NCI-H2196 (cell line): ENCODE measurements around the gene CSF1.
"Not testable (repeated sequence)": the region's sequence is repeated elsewhere in the genome, so short reads cannot be mapped to it uniquely, and the experiment has no call there.

ENCODE experiments used
- DNase-seq: peaks from one replicate; lab custom pipeline; 2025; ENCODE audit not compliant: unreplicated experiment; lab: John Stamatoyannopoulos, UW

Gene CSF1

DNA sequence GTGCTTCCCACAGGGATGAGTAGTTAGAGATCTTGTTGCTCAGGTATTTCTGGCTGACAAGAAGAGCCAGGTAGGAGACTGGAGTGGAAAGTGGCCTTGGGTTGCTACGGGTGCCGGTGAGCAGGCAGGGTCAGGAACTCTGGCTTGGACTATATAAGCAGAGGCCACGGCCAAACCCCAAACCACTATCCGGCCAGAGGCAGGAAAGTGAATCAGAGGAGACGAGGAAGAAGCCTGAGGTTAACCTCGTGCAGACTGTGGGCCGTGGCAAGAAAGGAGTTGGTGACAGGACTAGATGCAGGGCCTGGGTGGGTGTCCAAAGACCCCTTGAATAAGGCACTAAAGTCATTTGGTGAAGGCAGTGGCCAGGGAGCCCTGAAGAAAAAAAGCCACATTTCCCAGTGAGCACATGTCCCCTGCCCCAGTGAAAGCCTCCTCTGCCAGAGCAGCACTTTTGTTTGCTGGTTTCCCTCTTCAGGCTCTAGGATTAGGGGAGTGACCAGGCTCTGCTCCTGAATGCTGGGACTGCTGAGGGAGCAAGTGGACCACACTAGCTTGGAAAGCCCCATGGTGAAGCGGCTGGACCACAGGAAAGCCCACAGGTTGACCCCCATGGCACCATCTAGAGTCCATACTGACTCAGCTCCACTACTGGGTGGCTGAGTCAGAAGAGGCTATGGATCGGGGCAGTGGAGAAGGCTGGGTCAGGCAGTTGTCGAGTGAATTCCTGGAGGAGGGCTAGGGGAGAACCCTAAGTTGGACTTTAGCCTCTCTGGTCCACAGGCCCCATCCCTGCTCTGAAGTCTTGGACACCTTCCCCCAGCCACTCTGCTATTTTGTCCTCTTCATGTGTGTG is 23.4 kb downstream of the CSF1 start:
- no peak for DNase-seq

DNA sequence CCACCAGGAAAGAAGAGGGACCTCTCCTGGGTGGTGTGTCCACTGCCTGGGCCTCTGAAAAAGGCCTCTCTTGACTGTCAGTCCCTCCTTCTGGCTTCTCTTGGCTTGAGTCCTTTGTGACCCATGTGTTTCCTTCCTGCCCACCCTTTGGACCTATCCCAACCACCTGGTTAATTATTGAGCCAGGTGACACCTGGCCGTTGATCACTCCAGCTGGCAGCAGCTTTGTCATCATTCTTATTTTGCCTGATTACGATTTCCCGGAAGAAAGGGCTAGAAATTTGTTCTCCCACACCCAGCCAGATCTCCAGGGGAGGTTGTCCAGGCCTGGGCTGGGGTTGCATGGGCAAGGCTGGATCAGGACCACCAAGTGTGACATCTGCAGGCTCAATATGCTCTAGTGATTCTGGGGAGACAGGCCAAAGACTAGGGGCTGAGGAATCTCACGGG is 24.8 kb downstream of the CSF1 start:
- peak; percentile 19 for DNase-seq

DNA sequence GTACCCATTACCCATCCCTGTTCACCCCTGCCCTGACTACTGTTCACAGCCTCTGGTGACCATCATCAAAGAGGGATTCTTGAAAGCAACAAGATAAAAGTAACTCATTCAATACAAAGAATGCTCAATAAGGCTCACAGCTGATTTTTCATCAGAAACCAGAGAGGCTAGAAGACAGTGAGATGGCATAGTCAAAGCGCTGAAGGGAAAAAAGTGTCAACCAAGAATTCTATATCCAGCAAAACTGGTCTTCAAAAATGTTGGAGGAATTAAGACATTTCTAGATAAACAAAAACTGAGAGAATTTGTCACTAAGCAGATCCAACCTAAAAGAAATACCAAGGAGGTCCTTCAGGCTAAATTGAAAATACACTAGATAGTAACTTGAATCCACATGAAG is 27.1 kb downstream of the CSF1 start:
- DNase-seq = no peak

DNA sequence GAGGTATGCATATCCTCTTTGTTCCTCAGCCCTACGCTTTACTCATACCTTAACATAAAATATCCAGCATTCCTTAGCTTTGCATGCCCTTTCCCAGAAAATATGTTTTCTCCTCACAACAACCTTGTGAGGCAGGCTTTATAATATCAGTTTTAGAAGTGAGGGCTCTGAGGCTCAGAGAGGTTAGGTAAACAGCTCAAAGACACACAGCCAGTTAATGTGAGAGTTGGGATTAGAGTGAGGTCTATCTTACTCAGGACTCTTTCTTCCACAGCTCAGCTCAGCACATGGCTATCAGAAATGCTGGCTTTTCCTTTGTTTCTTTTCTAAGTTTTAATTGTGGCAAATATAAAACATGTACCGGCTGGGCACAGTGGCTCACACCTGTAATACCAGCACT is 27.9 kb downstream of the CSF1 start:
- no peak for DNase-seq

DNA sequence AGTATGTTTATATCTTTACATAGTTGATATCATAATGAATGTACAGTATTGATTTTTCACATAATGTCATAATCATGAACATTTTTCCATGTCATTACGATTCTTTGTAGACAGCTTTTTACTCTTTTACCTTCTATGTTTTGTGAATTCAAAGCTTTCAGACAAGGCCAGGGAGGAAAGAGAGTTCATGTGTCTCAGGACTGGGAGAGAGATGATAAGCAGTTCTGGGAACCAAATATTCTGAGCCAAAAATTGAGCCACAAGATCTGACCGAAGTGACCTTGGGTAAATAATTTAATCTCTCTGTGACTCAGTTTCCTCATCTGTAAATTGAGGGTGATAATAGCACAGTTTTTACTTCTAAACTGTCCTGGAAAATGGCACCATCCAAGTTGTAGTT is 31.8 kb downstream of the CSF1 start:
- DNase-seq = no peak

DNA sequence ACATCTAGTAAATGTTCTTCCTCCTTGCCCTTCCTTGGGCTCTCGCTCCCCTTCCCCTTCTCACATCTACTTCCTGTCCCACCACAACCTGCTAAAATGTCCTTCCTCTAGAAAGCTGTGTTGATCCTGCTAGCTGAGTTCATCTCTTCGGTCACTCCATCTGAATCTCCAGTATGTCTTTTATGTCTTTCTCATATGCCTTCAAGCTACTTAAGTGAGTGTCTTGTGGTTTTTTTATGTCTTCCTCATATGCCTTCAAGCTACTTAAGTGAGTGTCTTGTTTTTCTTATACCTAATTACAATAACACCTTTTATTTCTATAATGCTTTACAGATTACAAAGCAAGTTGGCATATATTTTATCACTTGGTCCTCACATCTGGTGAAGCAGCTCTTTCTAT is 33.9 kb downstream of the CSF1 start:
- no peak for DNase-seq

DNA sequence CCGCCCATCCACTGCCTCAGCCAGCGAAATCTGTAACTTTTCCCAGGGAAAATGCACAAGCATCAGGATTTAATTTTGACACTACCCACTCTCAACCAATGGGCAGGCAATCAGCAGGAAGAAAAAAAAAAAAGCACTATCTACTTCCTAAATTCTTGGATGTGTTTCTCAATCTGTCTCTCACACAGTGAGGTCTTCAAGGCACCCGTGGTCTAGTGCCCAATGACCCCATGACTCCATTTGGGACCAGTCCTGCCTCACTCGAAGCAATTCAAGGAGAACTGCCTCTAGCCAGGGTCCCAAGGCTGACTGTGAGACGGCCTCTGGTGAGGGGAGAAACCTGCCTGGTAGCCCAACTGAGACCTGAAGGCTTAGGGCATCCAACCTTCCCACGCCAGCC is 35.9 kb downstream of the CSF1 start:
- DNase-seq = no peak

DNA sequence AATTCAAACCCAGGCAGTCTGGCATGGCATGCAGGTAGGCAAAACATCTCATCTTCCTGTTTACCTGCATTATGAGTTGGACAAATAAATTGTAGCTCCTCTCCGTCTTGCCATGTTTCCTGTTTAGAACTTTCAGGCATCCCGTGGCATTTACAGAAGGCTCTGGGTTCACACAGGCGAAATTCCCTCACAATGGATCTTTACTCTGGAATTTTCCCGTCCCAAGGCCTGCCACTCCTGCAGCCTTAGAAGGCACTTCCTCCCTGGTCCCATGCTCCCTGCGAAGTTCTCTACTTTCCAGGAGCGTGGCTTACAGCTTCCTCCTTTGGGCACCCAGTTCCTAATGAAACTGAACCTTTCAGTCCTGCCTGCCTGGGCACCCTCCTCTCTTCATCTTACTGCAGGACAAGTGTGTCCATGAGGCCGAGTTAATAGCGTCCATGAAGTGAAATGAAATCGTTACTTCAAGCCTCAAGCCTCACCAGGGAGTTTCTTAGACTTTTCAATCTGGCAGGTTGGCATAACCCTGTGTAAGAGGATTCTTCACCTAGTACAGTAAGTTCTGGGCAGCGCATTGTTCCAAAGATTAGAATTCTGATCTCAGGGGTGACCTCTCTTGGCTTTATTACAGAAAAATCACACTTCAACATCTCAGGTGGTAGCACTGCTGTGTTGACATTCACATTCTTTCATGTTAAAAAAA is 37.1 kb downstream of the CSF1 start:
- no peak for DNase-seq

DNA sequence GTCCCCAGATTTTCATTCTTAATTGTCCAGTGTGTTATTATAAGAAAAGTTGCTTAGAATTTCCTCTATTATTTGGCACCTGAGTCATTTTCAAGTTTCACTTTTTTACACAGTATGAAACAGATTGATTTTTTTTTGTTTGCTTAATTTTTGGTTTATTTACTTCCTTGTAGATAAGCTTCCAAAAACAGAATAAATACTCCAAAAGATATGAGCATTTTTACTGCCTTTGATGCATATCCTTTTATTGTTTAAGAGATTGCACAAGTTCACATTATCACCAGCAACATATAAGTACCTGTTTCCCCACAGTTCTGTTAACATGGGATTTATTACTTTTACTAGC is 37.6 kb downstream of the CSF1 start:
- no peak for DNase-seq

DNA sequence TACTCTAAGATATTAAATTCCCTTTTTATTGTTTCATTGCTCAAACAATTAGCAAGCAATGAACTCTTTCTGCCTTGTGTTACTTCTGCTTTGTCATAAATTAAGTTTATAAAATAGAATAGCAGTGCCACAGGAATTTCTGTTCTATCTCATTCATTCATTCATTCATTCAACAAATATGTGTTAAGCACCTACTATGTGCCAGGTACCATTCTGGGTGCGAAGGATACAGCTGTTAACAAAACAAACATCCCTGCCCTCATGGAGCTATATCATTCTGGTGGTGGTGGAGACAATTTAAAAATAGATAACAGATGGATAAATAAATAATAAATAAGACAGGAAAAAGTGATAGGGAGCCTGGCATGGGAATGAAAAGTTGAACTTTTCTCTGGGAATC is 39.4 kb downstream of the CSF1 start:
- no peak for DNase-seq

DNA sequence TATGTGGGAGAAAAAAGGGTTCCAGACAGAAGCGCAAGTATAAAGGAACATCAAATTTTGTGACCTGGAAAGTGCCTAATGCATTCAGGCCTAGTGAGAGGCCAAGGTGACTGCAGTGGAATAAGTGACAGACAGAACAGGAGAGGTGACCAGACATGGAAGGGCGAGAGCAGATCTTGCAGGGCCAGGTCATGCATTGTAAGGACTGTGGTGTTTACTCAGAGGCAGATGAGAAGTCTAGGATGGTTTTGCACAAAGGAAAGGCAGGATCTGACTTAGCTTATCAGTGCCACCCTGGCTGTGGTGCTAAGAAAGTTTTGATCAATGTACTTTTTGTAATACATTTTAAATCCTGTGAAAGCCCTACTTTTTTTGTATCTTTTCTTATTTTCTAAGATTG is 39.9 kb downstream of the CSF1 start:
- DNase-seq = no peak

DNA sequence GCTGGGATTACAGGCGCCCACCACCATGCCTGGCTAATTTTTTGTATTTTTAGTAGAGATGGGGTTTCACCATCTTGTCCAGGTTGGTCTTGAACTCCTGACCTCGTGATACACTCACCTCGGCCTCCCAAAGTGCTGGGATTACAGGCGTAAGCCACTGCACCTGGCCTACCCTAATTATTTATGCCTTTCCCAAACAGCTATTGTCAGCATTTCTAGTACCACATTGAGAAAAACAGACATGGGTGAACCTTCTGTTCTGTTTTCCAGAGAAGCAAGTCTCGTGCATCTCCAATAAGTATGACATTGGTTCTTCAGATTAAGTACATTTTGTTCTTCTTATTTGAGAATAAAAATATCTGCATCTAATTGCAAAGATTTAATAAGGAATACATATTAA is 40.9 kb downstream of the CSF1 start:
- not testable (repeated sequence) for DNase-seq

DNA sequence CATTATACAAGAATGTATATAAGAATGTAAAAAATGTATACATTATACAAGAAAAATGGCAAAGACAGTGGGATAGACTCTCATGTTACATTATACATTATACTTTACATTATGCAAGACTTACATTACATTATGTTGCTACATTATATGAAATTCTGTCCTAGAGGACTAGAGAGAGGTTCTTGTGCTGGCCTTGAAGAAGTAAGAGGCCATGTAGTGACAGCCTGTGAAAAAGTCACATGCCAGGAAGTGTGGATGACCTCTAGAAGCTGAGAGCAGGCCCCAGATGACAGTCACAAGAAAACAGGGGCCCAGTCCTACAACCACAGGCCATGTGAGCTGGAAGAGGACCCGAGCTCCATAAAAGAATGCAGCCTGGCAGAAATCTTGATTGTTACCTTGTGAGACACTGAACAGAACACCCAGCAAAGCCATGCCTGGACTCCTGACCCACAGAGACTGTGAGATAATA is 43.4 kb downstream of the CSF1 start:
- DNase-seq = no peak

DNA sequence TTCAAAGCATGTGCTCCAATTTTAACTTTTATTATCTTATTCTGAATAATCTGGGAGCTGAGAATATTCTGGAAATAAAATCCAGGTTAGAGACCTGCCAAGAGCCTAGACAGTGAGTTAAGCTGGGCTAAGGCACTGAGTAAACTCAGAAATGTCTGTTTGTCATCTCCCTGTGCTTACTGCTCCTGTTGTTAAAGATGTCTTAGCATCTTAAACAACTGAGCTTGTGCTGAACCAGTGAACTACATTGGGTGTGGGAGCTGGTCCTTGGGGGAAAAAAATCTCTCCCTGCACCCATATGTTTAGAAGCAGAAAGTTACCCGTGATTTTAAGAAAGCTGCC is 49.0 kb downstream of the CSF1 start:
- DNase-seq = no peak

DNA sequence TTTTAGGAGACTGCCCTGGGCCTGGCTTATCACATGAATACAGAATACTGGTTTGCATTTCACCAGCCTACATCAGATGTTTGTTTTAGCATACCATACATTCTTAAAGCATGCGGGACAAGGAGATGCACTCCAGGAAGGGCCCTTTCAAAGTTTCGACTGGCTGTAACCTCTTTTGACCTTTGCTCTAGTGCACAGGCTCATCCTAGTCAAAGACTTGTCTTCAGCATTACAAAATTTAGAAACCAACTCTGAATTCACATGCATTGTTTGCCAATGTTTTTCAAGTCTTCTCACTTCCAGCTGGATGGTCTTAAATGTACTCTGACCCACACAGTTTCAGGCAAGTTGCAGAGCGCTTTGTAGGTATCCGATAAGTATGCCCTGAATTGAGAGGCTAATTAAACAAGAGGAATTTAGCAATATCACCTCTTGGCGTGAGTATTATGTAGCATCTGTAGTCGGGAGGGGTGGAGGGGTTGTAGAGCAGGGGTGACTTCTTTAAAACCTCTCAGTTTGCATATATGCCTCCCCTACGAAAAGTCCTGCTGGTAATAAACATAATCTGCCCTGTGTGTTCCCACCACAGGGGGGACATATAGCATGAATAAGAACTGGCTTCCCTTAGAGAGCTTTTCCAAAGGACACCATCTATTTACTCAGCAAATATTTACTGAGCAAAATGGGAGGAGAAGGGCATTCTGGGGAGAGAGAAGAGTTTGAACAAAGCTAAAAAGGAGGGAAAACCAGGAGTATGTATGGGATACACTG is 49.5 kb downstream of the CSF1 start:
- DNase-seq = peak; percentile 21

DNA sequence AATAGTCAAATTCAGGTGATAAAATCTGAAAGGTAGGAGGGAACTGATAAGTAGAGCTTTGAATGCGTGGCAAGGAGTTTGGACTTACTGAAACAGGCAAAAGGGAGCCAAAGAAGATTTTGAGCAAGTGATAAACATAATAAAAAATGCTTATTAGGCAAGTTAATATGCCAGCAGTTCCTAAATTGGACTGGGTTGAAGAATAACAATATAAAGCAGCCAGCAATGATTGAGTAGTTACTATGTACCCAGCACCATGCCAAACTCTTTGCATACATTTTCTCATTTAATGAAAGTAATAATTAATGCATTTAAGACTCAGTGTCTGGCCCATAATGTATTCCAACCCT is 50.1 kb downstream of the CSF1 start:
- no peak for DNase-seq

DNA sequence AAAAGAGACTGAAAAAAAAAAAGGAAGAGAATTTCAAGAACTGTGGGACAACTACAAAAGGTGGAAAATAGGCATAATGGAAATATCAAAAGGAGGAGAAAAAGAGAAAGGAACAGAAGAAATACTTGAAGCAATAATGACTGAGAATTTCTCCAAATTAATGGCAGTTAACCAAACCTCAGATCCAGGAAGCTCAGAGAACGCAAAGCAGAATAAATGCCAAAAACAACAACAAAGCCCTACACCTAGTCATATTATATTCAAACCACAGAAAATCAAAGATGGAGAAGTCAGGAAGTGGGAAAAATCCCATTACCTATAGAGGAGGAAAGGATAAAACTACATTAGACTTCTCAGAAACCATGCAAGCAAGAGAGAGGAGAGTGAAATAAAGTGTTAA is 53.2 kb downstream of the CSF1 start:
- DNase-seq = no peak

DNA sequence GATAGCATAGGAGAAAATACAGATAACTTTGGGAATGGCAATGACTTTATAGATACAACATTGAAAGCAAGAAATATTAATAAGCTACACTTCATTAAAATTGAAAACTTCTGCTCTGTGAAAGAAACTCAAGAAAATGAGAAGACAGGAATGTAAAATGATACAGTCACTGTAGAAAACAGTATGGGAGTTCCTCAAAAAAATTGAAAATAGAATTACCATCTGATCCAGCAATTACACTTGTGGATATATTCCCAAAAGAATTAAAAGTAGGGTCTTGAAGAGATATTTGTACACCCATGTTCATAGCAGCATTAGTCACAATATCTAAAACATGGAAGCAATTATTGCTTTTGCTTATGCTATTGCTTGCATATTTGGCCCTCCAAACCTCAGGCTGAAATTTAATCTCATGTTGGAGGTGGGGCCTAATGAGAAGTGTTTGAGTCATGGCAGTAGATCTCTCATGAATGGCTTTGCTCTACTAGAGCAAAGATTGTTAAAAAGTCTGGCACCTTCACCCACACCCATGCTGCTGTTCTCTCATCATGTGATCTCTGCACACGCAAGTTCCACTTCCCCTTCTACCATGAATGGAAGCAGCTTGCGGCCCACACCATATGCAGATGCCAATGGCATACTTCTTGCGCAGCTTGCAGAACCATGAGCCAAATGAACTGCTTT is 58.6 kb downstream of the CSF1 start:
- DNase-seq = no peak

DNA sequence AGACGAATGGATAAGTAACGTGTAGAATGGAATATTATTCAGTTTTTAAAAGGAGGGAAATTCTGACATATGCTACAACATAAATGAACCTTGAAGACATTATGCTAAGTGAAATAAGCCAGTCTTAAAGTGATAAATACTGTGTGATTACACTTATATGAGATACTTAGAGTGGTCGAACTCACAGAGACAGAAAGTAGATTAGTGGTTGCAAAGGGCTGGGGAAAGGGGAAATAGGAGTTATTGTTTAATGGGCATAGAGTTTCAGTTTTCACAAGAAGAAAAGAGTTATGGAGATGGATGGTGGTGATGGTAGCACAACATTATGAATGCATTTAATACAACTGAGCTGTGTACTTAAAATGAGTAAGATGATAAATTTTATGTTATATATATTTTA is 59.3 kb downstream of the CSF1 start:
- DNase-seq = no peak

DNA sequence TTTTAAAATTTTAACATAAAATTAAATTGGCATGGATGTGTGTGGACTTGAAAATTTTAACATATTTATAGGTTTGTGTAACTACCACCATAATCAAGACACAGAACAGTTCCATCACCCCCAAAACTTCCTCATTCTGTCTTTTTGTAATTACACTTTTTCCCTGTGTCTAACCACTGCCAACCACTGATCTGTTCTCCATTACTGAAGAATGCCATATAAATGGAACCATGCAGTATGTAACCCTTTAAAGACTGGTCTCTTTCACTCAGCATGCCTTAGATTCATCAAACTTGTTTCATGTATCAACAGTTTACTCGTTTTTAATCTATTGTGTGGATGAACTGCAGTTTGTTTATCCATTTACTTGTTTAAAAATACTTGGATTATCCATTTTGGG is 60.9 kb downstream of the CSF1 start:
- DNase-seq = no peak

DNA sequence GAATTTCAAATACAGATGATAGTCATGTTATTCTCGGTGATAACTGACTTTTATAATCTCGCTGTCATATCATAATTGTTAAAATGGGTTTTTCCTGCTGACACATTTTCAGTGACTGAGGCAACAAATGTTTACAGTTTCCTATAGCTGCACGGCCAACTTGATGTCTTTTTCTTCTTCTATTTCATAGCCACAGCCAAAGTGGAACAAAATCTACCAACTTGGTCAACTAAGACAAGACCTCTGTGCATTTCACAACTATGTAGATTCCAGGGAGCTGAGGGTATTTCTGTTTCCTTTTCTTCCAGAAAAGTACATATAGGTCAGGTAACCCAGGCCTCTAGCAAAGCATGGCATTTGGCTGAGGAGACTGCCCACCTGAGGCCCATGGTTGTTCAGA is 63.5 kb downstream of the CSF1 start:
- no peak for DNase-seq
